AG09319 (cell line): ENCODE measurements around the gene CYP20A1.
"Not testable (repeated sequence)": the region's sequence is repeated elsewhere in the genome, so short reads cannot be mapped to it uniquely, and the experiment has no call there.

Source experiments
- DNase-seq: peaks from one replicate; pipeline ENCODE4 v3.0.0-alpha.2; 2010; ENCODE audit warnings: low read depth; ENCODE audit errors: extremely low read depth
- TF ChIP-seq, protein P1 (sequence below): IDR thresholded peaks from 2 replicates; pipeline ENCODE4 v1.5.1; 2011; ENCODE audit warnings: low read depth, mild to moderate bottlenecking, inconsistent platforms, low read length, moderate library complexity

Gene CYP20A1

GRCh38 chr2:203225423-203226039 lies 13.3 kb upstream of the CYP20A1 start:
- no peak for DNase-seq

DNA sequence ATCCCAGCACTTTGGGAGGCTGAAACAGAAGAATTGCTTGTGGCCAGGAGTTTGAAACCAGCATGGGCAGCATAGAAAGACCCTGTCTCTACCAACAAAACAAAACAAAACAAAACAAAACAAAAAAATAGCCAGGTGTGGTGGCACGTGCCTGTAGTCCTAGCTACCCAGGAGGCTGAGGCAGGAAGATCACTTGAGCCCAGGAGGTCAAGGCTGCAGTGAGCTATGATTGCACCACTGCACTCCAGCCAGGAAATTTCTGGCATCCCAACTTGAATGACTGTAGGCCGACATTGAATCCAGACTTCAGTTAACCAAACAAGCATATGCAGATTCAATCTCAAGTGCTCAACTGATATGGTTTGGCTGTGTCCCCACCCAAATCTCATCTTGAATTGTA lies 9.1 kb upstream of the CYP20A1 start:
- DNase-seq: not testable (repeated sequence)

More at GRCh38 chr2:203225423-203226039, 13.3 kb upstream of the CYP20A1 start:
- TF ChIP-seq, protein P1, sequence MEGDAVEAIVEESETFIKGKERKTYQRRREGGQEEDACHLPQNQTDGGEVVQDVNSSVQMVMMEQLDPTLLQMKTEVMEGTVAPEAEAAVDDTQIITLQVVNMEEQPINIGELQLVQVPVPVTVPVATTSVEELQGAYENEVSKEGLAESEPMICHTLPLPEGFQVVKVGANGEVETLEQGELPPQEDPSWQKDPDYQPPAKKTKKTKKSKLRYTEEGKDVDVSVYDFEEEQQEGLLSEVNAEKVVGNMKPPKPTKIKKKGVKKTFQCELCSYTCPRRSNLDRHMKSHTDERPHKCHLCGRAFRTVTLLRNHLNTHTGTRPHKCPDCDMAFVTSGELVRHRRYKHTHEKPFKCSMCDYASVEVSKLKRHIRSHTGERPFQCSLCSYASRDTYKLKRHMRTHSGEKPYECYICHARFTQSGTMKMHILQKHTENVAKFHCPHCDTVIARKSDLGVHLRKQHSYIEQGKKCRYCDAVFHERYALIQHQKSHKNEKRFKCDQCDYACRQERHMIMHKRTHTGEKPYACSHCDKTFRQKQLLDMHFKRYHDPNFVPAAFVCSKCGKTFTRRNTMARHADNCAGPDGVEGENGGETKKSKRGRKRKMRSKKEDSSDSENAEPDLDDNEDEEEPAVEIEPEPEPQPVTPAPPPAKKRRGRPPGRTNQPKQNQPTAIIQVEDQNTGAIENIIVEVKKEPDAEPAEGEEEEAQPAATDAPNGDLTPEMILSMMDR: peak; percentile 58

- TF ChIP-seq, protein P1: no peak
- no peak for DNase-seq
These were observed 1.2 kb upstream of the CYP20A1 start for GRCh38 chr2:203237346-203238238.

DNA sequence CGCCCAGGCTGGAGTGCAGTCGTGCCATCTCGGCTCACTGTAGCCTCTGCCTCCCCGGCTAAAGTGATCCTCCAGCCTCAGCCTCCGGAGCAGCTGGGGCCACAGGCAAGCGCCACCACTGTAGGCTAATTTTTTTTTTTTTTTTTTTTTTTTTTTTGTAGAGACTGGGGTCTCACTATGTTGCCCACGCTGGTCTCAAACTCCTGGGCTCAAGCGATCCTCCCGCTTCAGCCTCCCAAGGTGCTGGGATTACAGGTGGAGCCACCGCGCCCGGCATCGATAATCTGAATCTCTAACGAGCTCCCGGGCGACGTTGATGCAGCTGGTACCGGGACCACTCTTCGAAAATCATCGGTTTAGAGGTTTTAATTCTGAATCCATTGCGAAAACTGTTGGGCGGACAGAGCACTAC lies 520 bp upstream of the CYP20A1 start:
- DNase-seq: no peak
- TF ChIP-seq, protein P1: no peak

GRCh38 chr2:203240491-203240890 lies 1.7 kb downstream of the CYP20A1 start:
- no peak for DNase-seq
- TF ChIP-seq, protein P1: no peak

- DNase-seq: no peak
- TF ChIP-seq, protein P1: no peak
These were observed 3.7 kb downstream of the CYP20A1 start for GRCh38 chr2:203242518-203242917.

GRCh38 chr2:203246646-203247045 lies 7.8 kb downstream of the CYP20A1 start:
- TF ChIP-seq, protein P1: no peak

DNA sequence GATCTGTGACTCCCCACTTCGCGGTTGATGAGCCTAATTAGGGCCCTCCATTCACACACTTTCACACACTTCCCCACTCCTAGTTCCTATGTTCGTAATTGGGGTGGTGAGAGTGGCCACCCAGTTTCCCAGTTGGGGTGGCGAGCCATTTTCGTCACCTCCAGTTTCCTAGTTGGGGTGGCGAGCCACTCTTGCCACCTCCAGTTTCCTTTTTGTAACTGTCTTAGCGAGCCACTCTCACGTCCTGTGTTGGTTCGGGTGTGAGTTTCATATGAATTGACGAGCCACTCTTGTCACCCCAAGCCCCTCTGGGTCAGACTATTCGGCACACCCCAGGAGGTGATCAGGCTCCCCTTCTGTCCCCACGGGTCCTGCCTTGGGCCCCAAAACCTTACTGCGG lies 14.0 kb downstream of the CYP20A1 start:
- TF ChIP-seq, protein P1: no peak
- no peak for DNase-seq

More at GRCh38 chr2:203246646-203247045, 7.8 kb downstream of the CYP20A1 start:
- DNase-seq: no peak

- not testable (repeated sequence) for DNase-seq
These were observed 14.7 kb downstream of the CYP20A1 start for GRCh38 chr2:203253422-203254095.
